Measurements from ENCODE around the gene PFN3. TPM values are rescaled to one million over a fixed set of nuclear protein-coding genes. Genes with fewer than 3 reads are reported as not detected.

PFN3 gene
- total and polyA plus RNA-seq, 2 of the 4 experiments (the other 2 are of a cell fraction), result not detected

DNA sequence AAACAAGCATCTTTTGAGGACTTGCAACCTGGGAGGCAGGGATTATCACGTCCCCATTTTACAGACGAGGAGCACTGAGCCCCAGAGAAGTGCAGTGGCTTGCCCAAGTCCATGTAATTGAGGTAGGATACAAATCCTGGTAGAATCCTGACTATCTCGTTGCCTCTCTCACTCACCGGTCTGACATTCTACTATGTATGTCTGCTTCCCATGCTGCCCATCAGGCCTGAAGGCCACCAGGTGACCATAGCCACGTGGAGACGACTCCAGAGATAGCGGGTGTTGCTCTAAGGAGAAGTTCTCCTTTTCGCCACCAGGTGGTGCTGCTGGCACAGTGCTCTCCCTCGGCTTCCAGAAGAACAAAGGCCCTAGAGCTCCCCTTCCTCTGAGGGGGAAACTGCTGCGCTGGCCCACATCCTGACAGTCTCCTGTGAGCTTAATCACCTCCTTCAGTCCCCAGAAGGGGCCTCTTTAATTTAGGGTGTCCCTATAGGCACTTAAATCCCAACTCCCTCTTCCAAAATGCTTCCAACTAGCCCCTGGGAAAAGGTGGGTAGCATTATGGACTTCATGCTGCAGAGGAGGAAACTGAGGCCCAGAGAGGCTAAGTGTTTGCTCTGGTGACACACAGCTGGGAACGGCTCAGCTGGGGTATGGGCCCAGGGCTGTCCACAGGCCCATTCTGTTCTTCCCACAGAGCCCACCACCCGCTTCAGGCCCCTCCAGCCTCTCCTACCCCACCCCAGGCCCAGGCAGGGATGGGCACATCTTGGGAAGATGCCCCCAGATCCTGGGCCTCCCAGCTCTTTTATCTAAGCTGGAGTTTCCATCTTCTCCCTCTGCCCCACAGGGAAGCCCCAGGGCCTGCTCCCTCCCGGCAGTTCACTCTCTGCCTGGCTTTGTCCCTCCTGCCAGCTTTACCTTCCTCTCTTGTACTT is 9.8 kb downstream of the PFN3 start:
- no peak overlapping the region; the same call in 1 of the 2 replicates for H4K5ac ChIP-seq (ENCODE audit: low read depth, low read length)
- peak overlapping the region; percentile 46 for H2AK5ac ChIP-seq (ENCODE audit: low read depth, low read length)
- H3K14ac ChIP-seq (replicated peaks; ENCODE audit: low read depth, low read length), result 0 out of 2 replicates have a peak overlapping the region, but pooled peaks have one; percentile 7
- no TSS peak for BruUV-seq (replicated peaks)
- H2BK5ac ChIP-seq (ENCODE audit: low read depth, low read length, poor library complexity, severe bottlenecking), result no peak overlapping the region
- H3K9me3 ChIP-seq (ENCODE audit: control insufficient read depth, insufficient read depth, low read length), result no peaks in the 10 kb centered on the region
- no peak overlapping the region for H3K4me3 ChIP-seq (ENCODE audit: insufficient read depth, low read depth, low read length)
- no peak overlapping the region for H3K27ac ChIP-seq (ENCODE audit: insufficient read depth, low read length)
- H3K9me1 ChIP-seq (ENCODE audit: insufficient read depth, low read length), result peaks cover 13% of the 10 kb centered on the region
- DNase-seq (peak; percentile 80), ATAC-seq (ENCODE audit: low read depth) (peak; percentile 84)
- no peak overlapping the region for H3K18ac ChIP-seq (ENCODE audit: low read depth, low read length)
- intact Hi-C loops (cut with micrococcal nuclease) (loop anchor here (1.0 to 2.0 kb wide), 3 partner anchors 56 to 110 kb away; partner anchors contain the start of gene PRR7), in situ Hi-C loops (cut with MboI; ENCODE audit: low sequenced_read_pairs) (no loop called here), dilution Hi-C loops (cut with HindIII; ENCODE audit: low sequenced_read_pairs, unreplicated experiment) (no loop called here)
- no CpG with 5 or more reads among the region's 13 CpGs for WGBS, 2 experiments (ENCODE audit: extremely low coverage in 2 of 2, insufficient read length in 1 of 2)
- peak overlapping the region; percentile 51 for H2AK9ac ChIP-seq (replicated peaks; ENCODE audit: low read depth, low read length, poor library complexity)
- peaks cover 22% of the 10 kb centered on the region for H3K27me3 ChIP-seq (ENCODE audit: control insufficient read depth, insufficient read depth, low read length)
- no peak overlapping the region for H2BK20ac ChIP-seq (ENCODE audit: low read depth, low read length)
- ChIA-PET POLR2A (ENCODE audit: unreplicated experiment) (interaction anchor here (0.5 to 0.6 kb wide), 3 partner anchors 25 to 64 kb away, joined by 3 read pairs; no protein-coding TSS in a partner anchor), CTCF (interaction anchor here (0.6 to 4.9 kb wide), 17 partner anchors 12 to 155 kb away, joined by 3 to 56 read pairs (median 4); partner anchors contain the start of genes GRK6, PDLIM7 and PFN3)
- no peak overlapping the region for H4K91ac ChIP-seq (ENCODE audit: insufficient read depth, low read depth, low read length)
- peaks cover 0 to 2% of the 10 kb centered on the region in 2 experiments; a peak in 1 of 4 replicates for H3K79me1 ChIP-seq (ENCODE audit: low read depth in 1 of 2, low read length in 2 of 2)
- no peak overlapping the region for H3K9ac ChIP-seq (ENCODE audit: low read depth, low read length)
- H3K36me3 ChIP-seq (ENCODE audit: control insufficient read depth, insufficient read depth, low read length), result no peaks in the 10 kb centered on the region
- H3K4ac ChIP-seq (ENCODE audit: low read depth, low read length), result peak overlapping the region; percentile 25
- no peak overlapping the region for H4K8ac ChIP-seq (ENCODE audit: low read depth in 2 of 2, low read length in 2 of 2)
- H2BK120ac ChIP-seq (ENCODE audit: low read depth, low read length), result no peak overlapping the region
- peak overlapping the region; percentile 67 for H2AFZ ChIP-seq (replicated peaks; ENCODE audit: low read length, poor library complexity)
- H2BK15ac ChIP-seq (ENCODE audit: low read depth, low read length), result no peak overlapping the region
- H3K4me1 ChIP-seq (ENCODE audit: control insufficient read depth, insufficient read depth, low read length), result peaks cover 16% of the 10 kb centered on the region
- H3K4me2 ChIP-seq (ENCODE audit: low read depth, low read length), result no peak overlapping the region
- H4K20me1 ChIP-seq (ENCODE audit: insufficient read depth, low read length), result peaks cover 19% of the 10 kb centered on the region
- no peak overlapping the region for H3K23ac ChIP-seq (ENCODE audit: low read depth, low read length)
- H3K56ac ChIP-seq (ENCODE audit: extremely low read depth, insufficient read depth, low read length), result no peak overlapping the region
- no peak for TF ChIP-seq RFX5 (IDR thresholded peaks at IDR 0.05; ENCODE audit: low read depth, low read length)
- TF ChIP-seq, protein P1, sequence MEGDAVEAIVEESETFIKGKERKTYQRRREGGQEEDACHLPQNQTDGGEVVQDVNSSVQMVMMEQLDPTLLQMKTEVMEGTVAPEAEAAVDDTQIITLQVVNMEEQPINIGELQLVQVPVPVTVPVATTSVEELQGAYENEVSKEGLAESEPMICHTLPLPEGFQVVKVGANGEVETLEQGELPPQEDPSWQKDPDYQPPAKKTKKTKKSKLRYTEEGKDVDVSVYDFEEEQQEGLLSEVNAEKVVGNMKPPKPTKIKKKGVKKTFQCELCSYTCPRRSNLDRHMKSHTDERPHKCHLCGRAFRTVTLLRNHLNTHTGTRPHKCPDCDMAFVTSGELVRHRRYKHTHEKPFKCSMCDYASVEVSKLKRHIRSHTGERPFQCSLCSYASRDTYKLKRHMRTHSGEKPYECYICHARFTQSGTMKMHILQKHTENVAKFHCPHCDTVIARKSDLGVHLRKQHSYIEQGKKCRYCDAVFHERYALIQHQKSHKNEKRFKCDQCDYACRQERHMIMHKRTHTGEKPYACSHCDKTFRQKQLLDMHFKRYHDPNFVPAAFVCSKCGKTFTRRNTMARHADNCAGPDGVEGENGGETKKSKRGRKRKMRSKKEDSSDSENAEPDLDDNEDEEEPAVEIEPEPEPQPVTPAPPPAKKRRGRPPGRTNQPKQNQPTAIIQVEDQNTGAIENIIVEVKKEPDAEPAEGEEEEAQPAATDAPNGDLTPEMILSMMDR (conservative IDR thresholded peaks at IDR 0.05; ENCODE audit: low read depth, low read length), result peak; percentile 95
- TF ChIP-seq, protein P2, sequence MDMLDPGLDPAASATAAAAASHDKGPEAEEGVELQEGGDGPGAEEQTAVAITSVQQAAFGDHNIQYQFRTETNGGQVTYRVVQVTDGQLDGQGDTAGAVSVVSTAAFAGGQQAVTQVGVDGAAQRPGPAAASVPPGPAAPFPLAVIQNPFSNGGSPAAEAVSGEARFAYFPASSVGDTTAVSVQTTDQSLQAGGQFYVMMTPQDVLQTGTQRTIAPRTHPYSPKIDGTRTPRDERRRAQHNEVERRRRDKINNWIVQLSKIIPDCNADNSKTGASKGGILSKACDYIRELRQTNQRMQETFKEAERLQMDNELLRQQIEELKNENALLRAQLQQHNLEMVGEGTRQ (IDR thresholded peaks at IDR 0.05; ENCODE audit: low read depth, low read length), result peak; percentile 89
- no peak for TF ChIP-seq FOS (IDR thresholded peaks at IDR 0.05; ENCODE audit: low read depth, low read length)
- TF ChIP-seq, protein P3, sequence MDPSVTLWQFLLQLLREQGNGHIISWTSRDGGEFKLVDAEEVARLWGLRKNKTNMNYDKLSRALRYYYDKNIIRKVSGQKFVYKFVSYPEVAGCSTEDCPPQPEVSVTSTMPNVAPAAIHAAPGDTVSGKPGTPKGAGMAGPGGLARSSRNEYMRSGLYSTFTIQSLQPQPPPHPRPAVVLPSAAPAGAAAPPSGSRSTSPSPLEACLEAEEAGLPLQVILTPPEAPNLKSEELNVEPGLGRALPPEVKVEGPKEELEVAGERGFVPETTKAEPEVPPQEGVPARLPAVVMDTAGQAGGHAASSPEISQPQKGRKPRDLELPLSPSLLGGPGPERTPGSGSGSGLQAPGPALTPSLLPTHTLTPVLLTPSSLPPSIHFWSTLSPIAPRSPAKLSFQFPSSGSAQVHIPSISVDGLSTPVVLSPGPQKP (IDR thresholded peaks at IDR 0.05; ENCODE audit: borderline replicate concordance, low read depth, low read length), result no peak
- TF ChIP-seq SMC3 (IDR thresholded peaks at IDR 0.05; ENCODE audit: low read depth, low read length), result peak; percentile 84
- TF ChIP-seq MAFK (IDR thresholded peaks at IDR 0.05; ENCODE audit: low read depth, low read length), result no peak
- no peak for TF ChIP-seq RCOR1 (IDR thresholded peaks at IDR 0.05; ENCODE audit: insufficient replicate concordance, low read length)
- TF ChIP-seq NFE2L2 (IDR thresholded peaks at IDR 0.05; ENCODE audit: low read depth, low read length), result no peak
- peak; percentile 26; the same call in 1 of the 2 replicates for TF ChIP-seq MAZ (IDR thresholded peaks at IDR 0.05; ENCODE audit: borderline replicate concordance, low read depth, low read length)
- no peak for TF ChIP-seq POLR2A (IDR thresholded peaks at IDR 0.05; ENCODE audit: low read depth, low read length)
- TF ChIP-seq MXI1 (IDR thresholded peaks at IDR 0.05; ENCODE audit: borderline replicate concordance, low read depth, low read length), result peak; percentile 86
- TF ChIP-seq CEBPB (IDR thresholded peaks at IDR 0.05; ENCODE audit: low read depth, low read length), result no peak

Data from IMR-90 (cell line).